Amniotic stem cell (primary cell): ENCODE data around the gene MCHR1.
"Not testable (repeated sequence)": the region's sequence is repeated elsewhere in the genome, so short reads cannot be mapped to it uniquely, and the experiment has no call there.

Experiments used
- DNase-seq: peaks from one replicate; lab custom pipeline; 2025; lab: John Stamatoyannopoulos, UW

Gene MCHR1

DNA sequence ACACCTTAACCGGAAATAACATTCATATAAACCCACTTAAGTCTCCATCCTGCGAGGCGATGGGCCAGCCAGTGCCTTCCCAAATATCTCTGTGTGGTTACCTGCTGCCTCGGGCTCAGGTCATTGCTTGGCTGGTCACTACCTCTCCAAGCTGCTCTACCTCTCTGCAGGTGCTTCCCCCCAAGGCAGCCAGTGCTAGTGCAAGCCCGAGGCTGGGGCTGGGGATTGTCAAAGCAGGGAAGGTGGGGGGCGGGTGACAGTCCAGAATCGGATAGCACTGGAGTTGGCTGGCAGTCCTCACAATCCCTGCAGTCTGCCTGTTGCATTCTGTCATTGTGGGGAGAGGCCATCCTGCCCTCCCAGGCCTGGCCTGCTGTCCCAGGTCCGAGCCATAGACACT, 11.1 kb downstream of the MCHR1 start:
- no peak for DNase-seq

DNA sequence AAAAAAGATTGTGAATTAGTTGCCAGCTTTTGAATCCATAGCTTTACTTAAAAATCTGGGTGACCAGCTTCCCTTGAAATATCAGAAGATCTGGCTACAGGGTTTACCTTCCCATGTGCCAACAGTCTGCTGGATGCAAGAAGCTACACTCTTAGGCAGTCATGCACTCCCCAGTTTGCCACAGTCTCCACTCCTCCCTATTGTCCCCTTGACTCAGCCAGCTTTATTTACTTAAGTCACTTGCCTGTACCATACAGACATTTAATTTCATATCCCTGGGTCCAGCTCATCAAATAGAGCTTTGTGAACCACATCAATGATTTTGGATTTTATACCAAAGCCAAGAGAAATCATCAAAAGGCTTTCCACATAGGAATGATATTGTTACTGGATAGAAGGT, 12.2 kb downstream of the MCHR1 start:
- no peak for DNase-seq

DNA sequence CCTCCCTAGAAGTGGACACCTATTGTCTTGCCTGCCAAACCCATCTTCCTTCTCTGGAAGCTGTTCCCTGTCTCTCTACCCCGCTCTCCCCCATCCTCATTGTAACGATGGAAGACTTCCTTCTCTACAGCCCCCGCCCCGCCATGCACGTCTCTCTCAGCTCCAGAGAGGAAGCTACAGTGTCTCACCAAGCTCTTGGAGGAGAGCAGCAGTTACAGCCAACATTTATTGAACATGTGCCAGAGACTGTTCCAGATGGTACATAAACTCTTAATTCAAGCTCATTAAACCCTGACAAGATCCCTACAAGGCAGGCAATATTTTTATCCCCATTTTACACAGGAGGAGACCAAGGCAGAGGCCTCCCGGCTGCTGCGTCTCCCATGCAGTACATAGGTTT, 15.1 kb downstream of the MCHR1 start:
- DNase-seq = no peak

DNA sequence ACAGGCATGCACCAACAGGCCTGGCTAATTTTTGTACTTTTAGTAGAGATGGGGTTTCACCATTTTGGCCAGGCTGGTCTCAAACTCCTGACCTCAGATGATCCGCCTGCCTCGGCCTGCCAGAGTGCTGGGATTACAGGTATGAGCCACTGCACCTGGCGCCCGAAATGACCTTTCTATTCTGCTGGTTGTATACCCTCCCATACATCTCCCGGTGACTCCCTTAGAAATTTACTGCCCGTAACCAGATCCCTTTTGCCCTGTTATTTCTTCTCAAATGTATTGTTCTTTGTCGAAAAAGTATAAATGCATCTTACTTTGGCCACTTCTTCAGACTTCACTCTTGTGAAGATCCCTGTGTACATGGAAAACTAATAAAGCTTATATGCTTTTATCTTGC, 22.0 kb downstream of the MCHR1 start:
- no peak for DNase-seq

DNA sequence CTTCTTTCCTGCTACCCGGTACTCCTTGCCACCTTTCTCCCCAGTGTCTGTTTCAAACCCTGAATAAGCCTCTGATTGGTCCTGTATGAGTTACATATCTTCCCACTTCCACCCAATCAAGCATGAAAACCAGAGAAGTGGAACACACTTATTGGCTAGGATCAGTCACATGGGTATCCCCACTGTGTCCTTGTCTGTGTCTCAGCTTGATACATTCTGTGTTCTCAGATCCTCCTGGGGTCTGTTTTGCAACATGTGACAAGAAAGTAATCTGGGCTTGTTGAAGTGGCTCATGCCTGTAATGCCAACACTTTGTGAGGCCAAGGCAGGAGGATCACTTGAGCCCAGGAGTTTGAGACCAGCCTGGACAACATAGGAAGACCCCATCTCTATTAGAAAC, 23.9 kb downstream of the MCHR1 start:
- DNase-seq = no peak

GRCh38 chr22:40703736-40704135, 24.5 kb downstream of the MCHR1 start:
- no peak for DNase-seq

DNA sequence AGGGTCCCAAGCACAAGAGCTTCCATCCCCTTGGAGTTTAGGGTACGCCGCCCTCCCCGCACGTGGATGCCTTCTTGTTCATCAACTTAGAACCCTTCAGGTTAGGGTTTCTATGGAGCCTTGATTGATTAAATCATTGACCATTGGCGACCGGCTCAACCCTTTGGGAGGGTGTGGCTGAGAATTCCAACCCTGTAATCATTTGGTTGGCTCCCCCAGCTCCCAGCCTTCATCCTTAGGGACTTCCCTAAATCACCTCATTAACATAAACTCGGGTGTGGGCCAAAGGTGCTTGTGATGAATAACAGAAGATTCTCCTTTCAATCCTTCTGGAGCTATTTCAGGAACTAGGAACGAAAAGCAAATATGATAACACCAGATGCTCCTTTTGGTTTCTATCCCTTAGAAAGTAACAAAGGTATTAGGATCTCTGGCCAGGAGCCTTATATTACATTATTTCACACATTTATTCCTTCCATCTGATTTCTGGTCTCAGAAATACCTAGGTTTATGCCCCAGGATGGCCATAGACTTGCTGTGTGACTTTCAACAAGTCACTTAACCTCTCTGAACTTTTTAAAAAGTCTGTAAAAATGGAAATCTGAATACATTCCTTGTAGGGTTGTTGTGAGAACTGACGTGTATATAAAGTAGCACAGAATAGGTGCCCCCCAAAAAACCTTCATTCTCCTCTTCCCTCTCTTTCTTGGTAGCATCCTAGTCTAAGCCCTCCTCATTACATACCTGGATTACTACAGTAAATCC, 26.8 kb downstream of the MCHR1 start:
- DNase-seq = no peak

- DNase-seq = no peak
These were observed 27.9 kb downstream of the MCHR1 start for GRCh38 chr22:40707154-40707553.

DNA sequence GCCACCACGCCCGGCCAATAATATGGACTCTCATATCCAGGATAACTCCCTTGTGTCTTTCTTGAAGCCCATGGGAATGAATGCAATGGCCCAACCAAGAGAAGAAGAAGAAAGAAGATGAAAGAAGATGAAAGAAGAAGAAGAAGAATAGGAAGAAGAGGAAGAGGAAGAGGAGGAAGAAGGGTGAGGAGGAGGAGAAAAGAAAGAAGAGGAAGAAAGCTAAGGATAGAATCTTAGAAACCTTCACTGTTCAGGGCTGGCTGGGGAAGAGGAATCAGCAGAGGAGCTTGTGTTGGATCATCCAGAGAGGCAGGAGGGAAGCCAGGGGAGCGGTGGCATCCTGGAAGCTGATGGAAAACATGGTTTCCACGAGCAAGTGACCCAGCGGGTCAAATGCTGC, 28.9 kb downstream of the MCHR1 start:
- DNase-seq = no peak

DNA sequence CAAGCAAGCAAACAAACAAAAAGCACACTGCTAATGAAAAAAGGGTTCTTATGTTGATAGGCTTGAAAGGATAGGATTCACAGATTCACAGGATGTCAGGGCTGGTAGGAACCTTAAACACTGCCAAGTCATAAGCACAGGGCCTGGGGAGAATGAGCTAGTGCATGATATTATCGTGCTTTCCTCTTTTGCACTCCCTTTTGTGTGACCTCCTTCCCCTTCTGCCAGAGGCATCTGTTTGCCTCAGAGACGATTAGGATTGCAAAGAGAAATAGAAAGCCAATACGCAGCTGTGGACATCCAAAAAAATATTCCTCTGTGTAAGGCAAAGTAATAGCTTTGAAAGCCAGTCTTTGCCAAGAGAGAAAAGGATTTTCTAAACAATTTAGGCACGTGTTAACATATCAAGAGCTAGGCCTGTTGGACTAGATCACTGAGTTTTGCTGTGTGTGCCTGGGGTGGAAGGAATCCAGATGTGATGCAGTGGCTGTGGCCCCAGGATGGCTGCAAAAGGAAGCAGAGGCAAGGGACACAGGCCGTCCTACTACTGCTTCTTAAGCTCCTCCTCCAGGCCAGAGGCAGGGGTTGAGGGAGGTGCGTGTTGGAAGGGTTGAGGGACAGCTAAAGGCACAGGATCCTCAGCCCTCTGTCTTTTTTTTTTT, 30.6 kb downstream of the MCHR1 start:
- DNase-seq = no peak

DNA sequence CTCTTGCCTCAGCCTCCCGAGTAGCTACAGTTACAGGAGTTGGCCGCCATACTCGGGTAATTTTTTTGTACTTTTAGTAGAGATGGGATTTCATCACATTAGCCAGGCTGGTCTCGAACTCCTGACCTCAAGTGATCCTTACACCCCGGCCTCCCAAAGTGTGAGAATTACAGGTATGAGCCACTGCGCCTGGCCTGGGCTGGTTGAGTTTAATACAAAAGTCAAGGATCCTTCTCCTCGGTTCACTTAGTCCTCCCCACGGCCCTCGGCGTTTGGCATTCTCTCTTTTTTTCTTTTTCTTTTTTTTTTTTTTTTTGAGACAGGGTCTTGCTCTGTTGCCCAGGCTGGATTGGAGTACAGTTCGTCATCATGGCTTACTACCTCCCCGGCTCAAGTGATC, 33.0 kb downstream of the MCHR1 start:
- DNase-seq = no peak

DNA sequence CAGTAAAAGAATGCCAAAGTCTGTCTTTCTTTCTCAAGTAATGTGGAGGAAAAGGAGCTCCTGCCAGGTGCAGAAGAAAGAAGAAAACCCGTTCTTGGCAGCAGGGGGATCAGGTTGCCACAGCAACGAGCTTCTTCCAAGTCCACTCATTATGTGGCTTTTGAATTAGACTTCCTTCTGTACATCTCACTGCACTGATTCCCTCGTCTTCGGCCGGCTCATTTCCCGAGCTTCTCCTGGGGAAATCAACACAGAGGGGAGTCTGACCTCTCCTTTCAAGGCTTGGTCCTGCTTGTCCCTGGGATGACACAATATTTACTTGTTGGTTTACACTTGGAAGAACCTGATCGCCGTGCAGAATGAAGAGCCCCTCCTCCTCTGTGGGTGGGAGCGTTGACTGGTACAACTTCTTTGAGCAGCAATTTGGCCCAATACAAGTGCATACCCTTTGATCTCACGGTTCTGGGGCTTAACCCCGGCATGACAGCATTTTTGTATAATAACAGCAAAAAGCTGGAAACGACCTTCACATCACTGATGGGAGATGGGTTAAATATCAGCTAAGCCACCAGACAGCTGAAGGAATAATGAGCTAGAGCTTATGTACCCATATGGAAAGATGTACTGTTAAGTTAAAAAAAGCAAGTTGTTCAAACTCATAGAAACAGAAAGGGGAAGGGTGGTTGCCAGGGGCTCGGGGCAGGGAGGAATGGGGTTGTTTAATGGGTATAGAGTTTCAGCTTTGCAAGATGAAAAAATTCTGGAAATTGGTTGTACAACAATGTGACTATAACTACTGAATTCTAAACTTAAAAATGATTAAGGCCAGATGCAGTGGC, 35.4 kb downstream of the MCHR1 start:
- DNase-seq = no peak

GRCh38 chr22:40716116-40716515, 36.8 kb downstream of the MCHR1 start:
- DNase-seq = no peak

DNA sequence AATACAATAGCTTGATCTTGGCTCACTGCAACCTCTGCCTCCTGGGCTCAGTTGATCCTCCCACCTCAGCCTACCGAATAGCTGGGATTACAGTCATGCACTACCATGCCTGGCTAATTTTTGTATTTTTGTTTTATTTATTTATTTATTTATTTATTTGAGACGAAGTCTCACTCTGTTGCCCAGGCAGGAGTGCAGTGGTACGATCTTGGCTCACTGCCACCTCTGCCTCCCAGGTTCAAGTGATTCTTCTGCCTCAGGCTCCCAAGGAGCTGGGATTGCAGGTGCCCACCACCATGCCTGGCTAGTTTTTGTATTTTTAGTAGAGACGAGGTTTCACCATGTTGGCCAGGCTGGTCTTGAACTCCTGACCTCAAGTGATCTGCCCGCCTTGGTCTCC, 38.4 kb downstream of the MCHR1 start:
- DNase-seq = not testable (repeated sequence)

- DNase-seq = no peak
These were observed 39.2 kb downstream of the MCHR1 start for GRCh38 chr22:40718250-40719204.

DNA sequence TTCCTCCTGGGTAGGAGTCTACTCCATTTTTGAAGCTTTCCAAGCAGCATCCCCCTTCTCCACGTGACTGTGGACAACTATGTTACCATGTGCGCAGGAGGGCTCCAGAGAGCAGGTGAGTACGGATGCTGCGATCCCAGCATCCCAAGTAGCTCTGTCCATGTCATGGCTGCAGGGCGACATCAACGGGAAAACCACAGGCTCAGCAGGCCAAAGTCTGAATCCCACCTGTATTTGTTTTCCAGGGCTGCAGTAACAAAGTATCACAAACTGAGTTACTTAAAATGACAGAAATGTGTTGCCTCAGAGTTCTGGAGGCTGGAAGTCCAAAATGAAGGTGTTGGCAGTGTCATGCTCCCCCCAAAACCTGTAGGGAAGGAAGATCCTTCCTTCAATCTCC, 40.3 kb downstream of the MCHR1 start:
- no peak for DNase-seq

DNA sequence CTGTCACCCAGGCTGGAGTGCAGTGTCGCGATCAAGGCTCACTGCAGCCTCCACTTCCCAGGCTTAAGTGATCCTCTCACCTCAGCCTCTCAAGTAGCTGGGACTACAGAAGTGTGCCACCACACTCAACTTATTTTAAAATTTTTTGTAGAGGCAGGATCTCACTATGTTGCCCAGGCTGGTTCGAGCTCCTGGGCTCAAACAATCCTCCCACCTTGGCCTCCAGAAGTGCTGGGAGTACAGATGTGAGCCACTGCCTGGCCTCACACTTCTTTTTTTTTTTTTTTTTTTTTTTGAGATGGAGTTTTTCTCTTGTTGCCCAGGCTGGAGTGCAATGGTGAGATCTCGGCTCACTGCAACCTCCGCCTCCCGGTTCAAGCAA, 40.9 kb downstream of the MCHR1 start:
- DNase-seq = not testable (repeated sequence)

DNA sequence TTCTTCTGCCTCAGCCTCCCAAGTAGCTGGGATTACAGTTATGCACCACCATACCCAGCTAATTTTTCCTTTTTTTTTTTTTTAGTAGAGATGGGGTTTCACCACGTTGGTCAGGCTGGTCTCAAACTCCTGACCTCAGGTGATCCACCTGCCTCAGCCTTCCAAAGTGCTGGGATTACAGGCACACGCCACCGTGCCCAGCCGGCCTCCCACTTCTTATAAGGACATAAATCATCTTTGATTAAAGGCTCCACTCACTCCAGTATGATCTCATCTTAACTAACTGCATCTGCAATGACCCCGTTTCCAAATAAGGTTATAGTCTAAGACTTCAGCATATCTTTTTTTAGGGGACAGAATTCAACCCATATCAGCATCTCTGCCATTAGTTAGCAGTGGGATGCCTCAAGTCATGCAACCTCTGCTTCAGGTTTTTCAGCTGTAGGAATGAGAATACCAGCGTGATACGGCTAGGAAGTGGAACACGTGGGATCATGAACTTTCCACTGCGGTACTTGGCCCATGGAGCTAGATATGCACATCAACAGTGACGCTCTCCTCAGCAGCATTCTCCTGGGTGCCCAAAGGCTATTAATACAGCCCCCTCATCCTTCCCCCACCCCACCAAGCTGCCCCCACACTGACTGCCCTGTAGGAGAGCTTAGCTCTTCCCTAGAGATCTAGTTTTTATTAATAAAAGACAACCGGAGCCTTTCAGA, 41.4 kb downstream of the MCHR1 start:
- no peak for DNase-seq

GRCh38 chr22:40721266-40721665, 42.0 kb downstream of the MCHR1 start:
- DNase-seq = no peak

GRCh38 chr22:40723396-40723933, 44.2 kb downstream of the MCHR1 start:
- DNase-seq = no peak

- DNase-seq = no peak
These were observed 47.2 kb downstream of the MCHR1 start for GRCh38 chr22:40726514-40726913.
